ENCODE results near the gene IFI27L2. TPM values are rescaled to one million over a fixed set of nuclear protein-coding genes. Genes with fewer than 3 reads are reported as not detected.

Gene IFI27L2
- total RNA-seq, 2 donors from 2014 or later, result 42.9 to 85.1 TPM

GRCh38 chr14:94174604-94175010, 45.2 kb upstream of the IFI27L2 start:
- Histone ChIP-seq H3K9me3 (no peaks in the 10 kb centered on the region), H3K27me3 (no peaks in the 10 kb centered on the region), H3K4me1 (peaks cover 0 to 13% of the 10 kb centered on the region in 2 donors), H3K27ac (no peak overlapping the region), H3K4me3 (peak overlapping the region; percentile 54 to 72), H3K36me3 (no peaks in the 10 kb centered on the region)
- DNase-seq (ENCODE audit: low spot score), result no peak
- no peak for TF ChIP-seq CTCF (IDR thresholded peaks at IDR 0.05)

- Histone ChIP-seq H3K4me3 (peak within 1 kb of the TSS; percentile 54 to 72), H3K27ac (peak within 1 kb of the TSS; percentile 74 to 81), H3K27me3 (no peaks in the 10 kb centered on the region), H3K9me3 (no peaks in the 10 kb centered on the region), H3K36me3 (no peaks in the 10 kb centered on the region), H3K4me1 (peaks cover 0 to 13% of the 10 kb centered on the region in 2 donors)
- no peak for TF ChIP-seq CTCF (IDR thresholded peaks at IDR 0.05)
- no peak for DNase-seq (ENCODE audit: low spot score)
Measured at GRCh38 chr14:94173885-94174603, 44.6 kb upstream of the IFI27L2 start, which contains the start of gene PPP4R4. PPP4R4 (plus strand) TSS chr14:94174322; CDS start chr14:94174466, 144 bp downstream.

- DNase-seq (ENCODE audit: low spot score), result no peak
- Histone ChIP-seq H3K9me3 (no peaks in the 10 kb centered on the region), H3K27me3 (no peaks in the 10 kb centered on the region), H3K4me3 (peak overlapping the region; percentile 54 to 72), H3K27ac (peak overlapping the region; percentile 74 to 81), H3K36me3 (no peaks in the 10 kb centered on the region), H3K4me1 (peaks cover 0 to 13% of the 10 kb centered on the region in 2 donors)
- no peak for TF ChIP-seq CTCF (IDR thresholded peaks at IDR 0.05)
Measured at GRCh38 chr14:94173471-94173884, 44.1 kb upstream of the IFI27L2 start.

- TF ChIP-seq CTCF (IDR thresholded peaks at IDR 0.05), result no peak
- Histone ChIP-seq H3K4me1 (peaks cover 0 to 13% of the 10 kb centered on the region in 2 donors), H3K9me3 (no peaks in the 10 kb centered on the region), H3K36me3 (no peaks in the 10 kb centered on the region), H3K27me3 (no peaks in the 10 kb centered on the region), H3K27ac (no peak overlapping the region), H3K4me3 (no peak overlapping the region)
- DNase-seq (ENCODE audit: low spot score), result no peak
Measured at GRCh38 chr14:94172545-94172944, 43.1 kb upstream of the IFI27L2 start.

GRCh38 chr14:94171208-94171607, 41.8 kb upstream of the IFI27L2 start:
- Histone ChIP-seq H3K4me3 (no peak overlapping the region), H3K4me1 (peaks cover 0 to 13% of the 10 kb centered on the region in 2 donors), H3K27ac (no peak overlapping the region), H3K36me3 (no peaks in the 10 kb centered on the region), H3K27me3 (no peaks in the 10 kb centered on the region), H3K9me3 (no peaks in the 10 kb centered on the region)
- no peak for TF ChIP-seq CTCF (IDR thresholded peaks at IDR 0.05)
- no peak for DNase-seq (ENCODE audit: low spot score)

Data from right atrium auricular region (tissue), 2 donors.